Heart left ventricle (tissue), 13 donors: ENCODE data around the gene RPTOR.

Source experiments
- POLR2A ChIP-seq, 2 donors: fragments of 450-650 bp; IDR thresholded peaks; one replicate each; pipeline ENCODE4 v1.6.1; 2017; ENCODE audit warnings: antibody characterized with exemption in 2 of 2, mild to moderate bottlenecking in 2 of 2, moderate library complexity in 2 of 2
- TF ChIP-seq, protein P1 (sequence below), 12 donors: fragments of 200-600 bp; sonication (generic) in 4 of 12; IDR thresholded peaks; one replicate each; pipeline versions ENCODE4 v1.5.0 to v1.8.0; 2018 to 2022; ENCODE audit warnings: antibody characterized with exemption in 12 of 12, mild to moderate bottlenecking in 5 of 12
- donor health status: ischemic (EF 13 %, LVEDD 7.1; RV severe dilation, severe dysfunction).
- donor health status: DM: no; HTN: yes; CAD: no.
- donor health status: DM: no; HTN: no; CAD: no.
- donor health status: ischemic (EF 25% LVEDD 6.9; RV normal size, moderate dysfunction).
- donor health status: ischemic (EF 25% LVEDD 5.7; RV mildly dilated, moderate dysfunction).
- donor health status: ischemic (EF 35%, LVEDD 5.7; RV mildly dilated, moderate dysfunction).
- donor health status: nonischemic (EF 11% LVEDD 7.7; RV severe dilation, severe dysfunction).
- donor health status: DM: yes; HTN: yes; CAD: no.
- donor health status: PGD.
- donor health status: ischemic (EF 29% LVEDD 5.4; RV normal size, mild dysfunction).
- donor health status: nonischemic (EF 23%, LVEDD 6.1; RV moderate dilation, normal function).

DNA sequence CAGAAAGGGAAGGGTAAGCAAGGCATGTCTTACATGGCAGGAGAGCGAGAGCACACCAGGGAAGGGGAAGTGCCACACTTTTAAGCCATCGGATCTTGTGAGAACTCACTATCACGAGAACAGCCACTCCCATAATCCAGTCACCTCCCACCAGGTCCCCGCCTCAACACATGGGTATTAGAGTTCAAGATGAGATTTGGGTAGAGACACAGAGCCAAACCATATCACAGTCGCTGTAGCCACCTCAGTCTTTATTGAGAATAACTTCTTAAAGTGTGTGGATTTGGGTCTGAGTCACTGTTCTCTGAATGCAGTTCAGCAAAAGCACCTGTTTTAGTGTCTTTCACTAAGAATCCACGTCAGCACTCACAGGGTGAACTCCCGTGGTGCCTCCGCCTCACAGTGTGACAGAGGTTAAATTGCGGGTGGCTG lies 251.8 kb downstream of the RPTOR start:
- TF ChIP-seq, protein P1, sequence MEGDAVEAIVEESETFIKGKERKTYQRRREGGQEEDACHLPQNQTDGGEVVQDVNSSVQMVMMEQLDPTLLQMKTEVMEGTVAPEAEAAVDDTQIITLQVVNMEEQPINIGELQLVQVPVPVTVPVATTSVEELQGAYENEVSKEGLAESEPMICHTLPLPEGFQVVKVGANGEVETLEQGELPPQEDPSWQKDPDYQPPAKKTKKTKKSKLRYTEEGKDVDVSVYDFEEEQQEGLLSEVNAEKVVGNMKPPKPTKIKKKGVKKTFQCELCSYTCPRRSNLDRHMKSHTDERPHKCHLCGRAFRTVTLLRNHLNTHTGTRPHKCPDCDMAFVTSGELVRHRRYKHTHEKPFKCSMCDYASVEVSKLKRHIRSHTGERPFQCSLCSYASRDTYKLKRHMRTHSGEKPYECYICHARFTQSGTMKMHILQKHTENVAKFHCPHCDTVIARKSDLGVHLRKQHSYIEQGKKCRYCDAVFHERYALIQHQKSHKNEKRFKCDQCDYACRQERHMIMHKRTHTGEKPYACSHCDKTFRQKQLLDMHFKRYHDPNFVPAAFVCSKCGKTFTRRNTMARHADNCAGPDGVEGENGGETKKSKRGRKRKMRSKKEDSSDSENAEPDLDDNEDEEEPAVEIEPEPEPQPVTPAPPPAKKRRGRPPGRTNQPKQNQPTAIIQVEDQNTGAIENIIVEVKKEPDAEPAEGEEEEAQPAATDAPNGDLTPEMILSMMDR (IDR thresholded peaks at IDR 0.05), result no peak
- no peak for TF ChIP-seq POLR2A (IDR thresholded peaks at IDR 0.05)
